ENCODE results near the gene SH3RF3.
"Not testable (repeated sequence)": the region's sequence is repeated elsewhere in the genome, so short reads cannot be mapped to it uniquely, and the experiment has no call there.

SH3RF3 gene

DNA sequence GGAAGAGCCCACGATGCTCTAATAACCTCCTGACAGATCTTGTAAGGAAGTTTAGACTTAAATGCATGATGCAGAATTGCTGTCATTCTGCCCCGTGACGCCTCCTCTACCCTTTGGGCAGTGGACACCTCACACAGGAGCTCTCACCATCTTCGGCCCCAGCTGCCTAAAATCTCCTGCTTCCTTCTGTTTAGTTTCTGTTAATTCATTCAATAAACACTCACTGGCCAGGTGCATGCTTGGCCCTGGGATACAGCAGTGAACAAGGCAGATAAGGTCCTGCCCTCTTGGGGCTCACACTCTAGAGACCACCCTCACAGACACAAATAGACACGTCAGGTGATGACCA is 403.7 kb downstream of the SH3RF3 start:
- DNase-seq: no peak

DNA sequence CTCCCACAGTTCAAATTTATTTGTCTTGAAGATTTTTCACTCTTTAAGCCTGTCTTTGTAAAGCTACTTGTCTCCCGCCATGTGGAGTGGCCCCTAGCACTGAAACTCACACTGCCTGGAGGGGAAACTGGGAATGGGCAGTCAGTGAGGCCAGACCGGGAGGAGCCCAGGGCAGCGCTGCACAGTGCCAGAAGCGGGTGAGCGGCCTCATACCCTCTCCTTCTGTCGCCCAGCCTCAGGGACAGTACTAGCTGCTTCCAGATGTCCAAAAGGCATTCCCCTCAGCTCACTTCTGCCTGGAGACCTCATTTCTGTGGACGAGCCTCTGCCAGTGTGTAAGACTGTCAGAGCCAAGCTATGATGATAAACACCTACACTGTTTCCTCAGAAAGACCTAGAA is 404.8 kb downstream of the SH3RF3 start:
- no peak for DNase-seq

DNA sequence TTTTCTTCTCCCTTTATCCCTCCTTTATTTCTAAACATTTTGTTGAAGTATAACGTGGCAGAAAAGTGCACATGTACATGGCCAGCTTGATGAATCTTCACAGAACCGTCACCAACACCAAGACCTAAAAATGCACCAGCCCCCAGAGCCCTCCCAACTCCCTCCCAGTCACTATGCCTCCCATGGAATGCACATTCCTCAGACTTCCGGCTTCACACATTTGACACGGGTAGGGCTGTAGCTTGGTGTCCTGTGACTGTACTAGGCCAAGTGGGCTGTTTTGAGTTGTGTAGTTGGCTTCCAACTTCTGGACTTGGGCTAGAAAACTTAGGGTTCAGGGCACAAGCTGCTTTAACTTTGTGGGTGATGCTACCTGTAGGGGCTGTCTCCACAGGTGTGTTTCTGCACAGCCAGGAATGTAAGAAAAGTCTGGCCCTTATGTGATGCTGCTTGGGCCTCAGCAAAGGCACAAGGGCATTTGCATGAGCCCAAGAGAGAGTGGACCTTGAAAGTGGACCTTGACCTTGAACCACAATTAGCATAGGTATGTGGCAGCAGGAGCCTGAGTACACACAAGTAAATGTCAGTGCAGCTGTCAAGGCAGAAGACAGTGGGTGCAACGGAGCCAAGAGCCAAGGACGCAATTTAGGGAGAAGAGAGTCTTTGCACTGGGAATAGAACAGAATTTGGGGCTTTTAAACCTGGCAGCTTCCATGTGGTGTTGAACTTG is 406.4 kb downstream of the SH3RF3 start:
- DNase-seq: no peak

DNA sequence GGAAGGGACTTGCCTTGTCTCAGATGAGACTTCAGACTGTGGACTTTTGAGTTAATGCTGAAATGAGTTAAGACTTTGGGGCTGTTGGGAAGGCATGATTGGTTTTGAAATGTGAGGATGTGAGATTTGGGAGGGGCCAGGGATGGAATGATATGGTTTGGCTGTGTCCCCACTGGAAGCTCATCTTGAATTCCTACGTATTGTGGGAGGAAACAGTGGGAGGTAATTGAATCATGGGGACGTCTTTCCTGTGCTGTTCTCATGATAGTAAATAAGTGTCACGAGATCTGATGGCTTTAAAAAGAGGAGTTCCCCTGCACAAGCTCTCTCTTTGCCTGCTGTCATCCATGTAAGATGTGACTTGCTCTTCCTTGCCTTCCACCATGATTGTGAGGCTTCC is 407.6 kb downstream of the SH3RF3 start:
- DNase-seq: not testable (repeated sequence)

DNA sequence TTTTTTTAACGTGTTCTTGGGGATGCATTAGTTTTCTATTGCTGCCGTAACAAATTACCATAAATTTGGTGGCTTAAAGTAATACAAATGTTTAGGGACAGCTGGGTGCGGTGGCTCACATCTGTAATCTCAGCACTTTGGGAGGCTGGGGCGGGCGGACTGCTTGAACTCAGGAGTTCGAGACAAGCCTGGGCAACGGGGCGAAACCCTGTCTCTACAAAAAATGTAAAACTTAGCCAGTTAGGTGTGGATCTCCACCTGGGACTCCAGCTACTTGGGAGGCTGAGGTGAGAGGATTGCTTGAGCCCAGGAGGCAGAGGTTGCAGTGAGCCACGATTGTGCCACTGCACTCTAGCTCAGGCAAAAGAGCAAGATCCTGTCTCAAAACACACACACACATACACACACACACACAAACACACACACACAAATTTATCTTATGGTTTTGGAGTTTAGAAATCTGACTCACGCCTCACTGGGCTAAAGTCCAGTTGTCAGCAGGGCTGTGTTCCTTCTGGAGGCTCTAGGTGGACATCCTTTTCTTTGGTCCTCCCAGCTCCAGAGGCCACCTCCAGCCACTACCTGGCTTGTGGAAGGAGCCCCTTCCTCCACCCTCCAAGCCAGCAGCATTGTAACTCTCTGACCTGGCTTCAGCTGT is 408.7 kb downstream of the SH3RF3 start:
- DNase-seq: no peak

DNA sequence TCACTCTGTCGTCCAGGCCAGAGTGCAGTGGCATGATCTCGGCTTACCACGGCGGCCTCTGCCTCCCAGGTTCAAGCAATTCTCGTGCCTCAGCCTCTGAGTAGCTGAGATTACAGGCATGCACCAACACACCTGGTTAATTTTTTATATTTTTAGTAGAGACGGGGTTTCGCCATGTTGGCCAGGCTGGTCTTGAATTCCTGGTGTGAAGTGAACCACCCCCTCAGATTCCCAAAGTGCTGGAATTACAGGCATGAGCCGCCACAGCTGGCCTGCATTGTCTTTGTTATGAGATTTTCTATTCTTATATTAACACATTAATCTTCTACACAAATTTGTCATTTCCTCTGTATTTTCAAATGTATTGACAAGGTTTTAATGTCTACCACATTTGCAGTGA is 409.5 kb downstream of the SH3RF3 start:
- DNase-seq: no peak

DNA sequence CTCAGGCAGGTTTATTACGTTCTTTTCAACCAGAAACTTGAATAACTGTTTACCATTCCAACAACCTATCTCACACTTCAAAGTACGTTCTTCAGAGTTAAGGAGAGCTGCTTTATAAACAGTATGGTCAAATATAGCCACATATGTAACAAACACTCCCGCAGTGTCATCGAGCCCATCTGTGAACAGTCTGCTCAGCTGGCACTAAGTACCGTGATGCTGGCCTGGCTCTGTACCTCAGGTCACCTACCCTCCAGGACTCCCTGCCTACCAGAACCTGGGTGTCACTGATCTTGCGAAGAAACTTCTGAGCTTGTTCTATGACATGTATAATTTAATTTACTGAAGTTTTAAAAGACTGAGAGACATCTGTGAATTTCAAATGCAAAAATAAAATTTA is 413.4 kb downstream of the SH3RF3 start:
- DNase-seq: no peak

DNA sequence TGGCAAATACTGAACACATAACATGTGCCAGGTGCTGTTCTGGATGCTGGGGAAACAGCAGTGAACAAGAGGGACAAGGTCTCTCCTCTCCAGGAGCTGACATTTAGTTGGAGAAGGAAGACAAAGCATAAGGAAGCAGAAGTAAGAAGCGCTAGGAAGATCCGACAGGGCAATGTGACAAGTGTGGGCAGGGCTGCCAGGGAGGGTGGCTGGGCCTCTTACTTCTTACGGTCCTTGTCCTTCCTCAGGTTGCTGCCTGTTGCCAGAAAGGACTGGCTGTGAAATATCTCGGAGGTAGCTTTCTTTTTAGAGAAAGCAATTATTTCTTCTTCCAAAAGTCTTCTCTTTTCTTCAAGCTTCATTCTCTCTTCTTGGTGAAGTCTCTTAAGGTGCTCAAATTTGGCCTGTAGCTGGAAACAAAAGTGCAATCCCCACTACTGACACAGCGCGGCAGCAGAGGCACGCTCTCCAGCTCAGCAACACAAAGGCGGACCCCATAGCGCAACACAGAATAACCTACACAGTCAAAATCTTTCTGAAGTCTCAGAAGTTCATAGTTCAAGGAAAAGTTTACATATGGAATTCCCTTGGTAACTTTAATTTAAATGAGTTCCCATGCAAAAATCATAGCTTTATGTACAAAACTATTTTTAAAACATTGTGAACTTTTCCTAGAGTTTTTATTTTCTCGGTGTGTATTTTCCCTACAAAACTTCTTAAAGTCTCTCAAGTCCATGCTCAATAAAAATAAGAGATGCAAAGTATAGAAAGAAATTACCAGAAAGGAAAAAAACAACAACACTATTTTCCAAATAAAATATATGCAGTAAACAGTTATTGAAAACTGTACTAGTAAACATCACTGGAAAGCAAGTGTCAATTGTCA is 417.1 kb downstream of the SH3RF3 start:
- DNase-seq: peak in 1 of 2 experiments; percentile 36

DNA sequence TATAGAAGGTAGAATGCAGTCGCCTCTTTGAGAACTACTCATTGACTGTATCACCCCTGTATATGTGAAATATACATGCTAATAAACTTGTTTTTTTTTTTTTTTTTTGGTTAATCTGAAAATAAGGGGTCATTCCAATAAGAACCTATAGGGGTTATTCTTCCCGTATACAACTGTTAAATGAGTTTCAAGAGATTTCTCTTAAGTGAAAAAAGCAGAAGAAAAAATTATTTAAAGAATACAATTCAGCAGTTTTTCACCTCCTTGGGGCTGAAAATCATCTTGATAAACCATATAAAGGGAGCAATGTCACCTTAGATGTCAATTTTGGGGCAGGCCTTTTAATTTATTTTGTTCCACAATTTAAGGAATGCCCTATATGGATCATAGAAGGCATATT is 418.3 kb downstream of the SH3RF3 start:
- no peak for DNase-seq

DNA sequence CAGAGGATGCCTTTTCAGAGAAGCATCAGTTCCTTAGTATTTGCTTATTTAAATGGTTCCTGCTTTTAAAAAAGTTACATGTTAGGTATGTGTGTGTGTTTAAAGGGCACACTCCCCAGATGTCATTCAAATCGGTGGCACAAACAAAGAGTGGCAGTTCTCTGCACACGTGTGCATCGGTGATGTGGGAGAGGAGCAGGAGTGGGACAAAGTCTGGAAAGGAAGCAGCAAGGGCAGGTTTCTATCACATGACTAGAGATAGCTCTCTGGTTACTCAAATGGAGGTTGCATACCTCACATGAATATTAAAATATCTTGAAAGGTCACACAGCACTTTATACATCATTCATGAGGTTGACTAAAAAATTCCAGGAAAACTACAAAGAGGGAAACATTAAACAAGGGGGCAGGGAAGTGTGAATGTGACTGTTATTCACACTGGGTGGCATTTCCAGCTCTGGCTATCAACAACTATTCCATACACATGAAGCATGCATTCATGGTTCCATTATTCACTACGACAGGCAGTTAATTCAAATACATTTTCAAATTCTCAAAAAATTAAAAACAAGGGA is 420.1 kb downstream of the SH3RF3 start:
- no peak for DNase-seq
